ENCODE results near the gene BCAR1.
"Not testable (repeated sequence)": the region's sequence is repeated elsewhere in the genome, so short reads cannot be mapped to it uniquely, and the experiment has no call there.

The BCAR1 gene

GRCh38 chr16:75250809-75251279 lies 580 bp downstream of the BCAR1 start:
- H3K4me3 Mint-ChIP-seq, result peak overlapping the region; percentile 17
- peaks cover 6% of the 10 kb centered on the region for H3K4me1 Mint-ChIP-seq (ENCODE audit: low read depth)
- H3K27me3 Mint-ChIP-seq, result peaks cover 16% of the 10 kb centered on the region
- H3K36me3 Mint-ChIP-seq, result no peaks in the 10 kb centered on the region
- H3K9me3 Mint-ChIP-seq (ENCODE audit: low read depth), result no peaks in the 10 kb centered on the region
- H3K27ac Mint-ChIP-seq, result no peak overlapping the region

- peaks cover 16% of the 10 kb centered on the region for H3K27me3 Mint-ChIP-seq
- peaks cover 6% of the 10 kb centered on the region for H3K4me1 Mint-ChIP-seq (ENCODE audit: low read depth)
- no peaks in the 10 kb centered on the region for H3K36me3 Mint-ChIP-seq
- H3K9me3 Mint-ChIP-seq (ENCODE audit: low read depth), result no peaks in the 10 kb centered on the region
- no peak overlapping the region for H3K27ac Mint-ChIP-seq
- peak overlapping the region; percentile 69 for H3K4me3 Mint-ChIP-seq
Observed at GRCh38 chr16:75250089-75250808, 1.2 kb downstream of the BCAR1 start.

- no peaks in the 10 kb centered on the region for H3K9me3 Mint-ChIP-seq (ENCODE audit: low read depth)
- no peaks in the 10 kb centered on the region for H3K36me3 Mint-ChIP-seq
- H3K4me3 Mint-ChIP-seq, result peak overlapping the region; percentile 65
- peaks cover 12% of the 10 kb centered on the region for H3K27me3 Mint-ChIP-seq
- H3K27ac Mint-ChIP-seq, result no peak overlapping the region
- peaks cover 6% of the 10 kb centered on the region for H3K4me1 Mint-ChIP-seq (ENCODE audit: low read depth)
Observed at GRCh38 chr16:75249441-75249840, 2.0 kb downstream of the BCAR1 start.

GRCh38 chr16:75248536-75249380 lies 2.7 kb downstream of the BCAR1 start:
- no peaks in the 10 kb centered on the region for H3K36me3 Mint-ChIP-seq
- H3K27ac Mint-ChIP-seq, result no peak overlapping the region
- H3K4me3 Mint-ChIP-seq, result no peak overlapping the region
- H3K9me3 Mint-ChIP-seq (ENCODE audit: low read depth), result no peaks in the 10 kb centered on the region
- peaks cover 10% of the 10 kb centered on the region for H3K27me3 Mint-ChIP-seq
- peaks cover 6% of the 10 kb centered on the region for H3K4me1 Mint-ChIP-seq (ENCODE audit: low read depth)

- peaks cover 6% of the 10 kb centered on the region for H3K4me1 Mint-ChIP-seq (ENCODE audit: low read depth)
- H3K4me3 Mint-ChIP-seq, result no peak overlapping the region
- peaks cover 10% of the 10 kb centered on the region for H3K27me3 Mint-ChIP-seq
- H3K36me3 Mint-ChIP-seq, result no peaks in the 10 kb centered on the region
- H3K27ac Mint-ChIP-seq, result no peak overlapping the region
- no peaks in the 10 kb centered on the region for H3K9me3 Mint-ChIP-seq (ENCODE audit: low read depth)
Observed at GRCh38 chr16:75248142-75248535, 3.3 kb downstream of the BCAR1 start.

GRCh38 chr16:75247249-75247648 lies 4.2 kb downstream of the BCAR1 start:
- H3K27ac Mint-ChIP-seq, result no peak overlapping the region
- H3K9me3 Mint-ChIP-seq (ENCODE audit: low read depth), result no peaks in the 10 kb centered on the region
- no peaks in the 10 kb centered on the region for H3K36me3 Mint-ChIP-seq
- no peak overlapping the region for H3K4me3 Mint-ChIP-seq
- peaks cover 10% of the 10 kb centered on the region for H3K27me3 Mint-ChIP-seq
- peaks cover 6% of the 10 kb centered on the region for H3K4me1 Mint-ChIP-seq (ENCODE audit: low read depth)

GRCh38 chr16:75246504-75247205 lies 4.8 kb downstream of the BCAR1 start:
- H3K4me3 Mint-ChIP-seq, result no peak overlapping the region
- H3K9me3 Mint-ChIP-seq (ENCODE audit: low read depth), result no peaks in the 10 kb centered on the region
- no peaks in the 10 kb centered on the region for H3K36me3 Mint-ChIP-seq
- H3K27ac Mint-ChIP-seq, result no peak overlapping the region
- peaks cover 10% of the 10 kb centered on the region for H3K27me3 Mint-ChIP-seq
- peaks cover 2% of the 10 kb centered on the region for H3K4me1 Mint-ChIP-seq (ENCODE audit: low read depth)

DNA sequence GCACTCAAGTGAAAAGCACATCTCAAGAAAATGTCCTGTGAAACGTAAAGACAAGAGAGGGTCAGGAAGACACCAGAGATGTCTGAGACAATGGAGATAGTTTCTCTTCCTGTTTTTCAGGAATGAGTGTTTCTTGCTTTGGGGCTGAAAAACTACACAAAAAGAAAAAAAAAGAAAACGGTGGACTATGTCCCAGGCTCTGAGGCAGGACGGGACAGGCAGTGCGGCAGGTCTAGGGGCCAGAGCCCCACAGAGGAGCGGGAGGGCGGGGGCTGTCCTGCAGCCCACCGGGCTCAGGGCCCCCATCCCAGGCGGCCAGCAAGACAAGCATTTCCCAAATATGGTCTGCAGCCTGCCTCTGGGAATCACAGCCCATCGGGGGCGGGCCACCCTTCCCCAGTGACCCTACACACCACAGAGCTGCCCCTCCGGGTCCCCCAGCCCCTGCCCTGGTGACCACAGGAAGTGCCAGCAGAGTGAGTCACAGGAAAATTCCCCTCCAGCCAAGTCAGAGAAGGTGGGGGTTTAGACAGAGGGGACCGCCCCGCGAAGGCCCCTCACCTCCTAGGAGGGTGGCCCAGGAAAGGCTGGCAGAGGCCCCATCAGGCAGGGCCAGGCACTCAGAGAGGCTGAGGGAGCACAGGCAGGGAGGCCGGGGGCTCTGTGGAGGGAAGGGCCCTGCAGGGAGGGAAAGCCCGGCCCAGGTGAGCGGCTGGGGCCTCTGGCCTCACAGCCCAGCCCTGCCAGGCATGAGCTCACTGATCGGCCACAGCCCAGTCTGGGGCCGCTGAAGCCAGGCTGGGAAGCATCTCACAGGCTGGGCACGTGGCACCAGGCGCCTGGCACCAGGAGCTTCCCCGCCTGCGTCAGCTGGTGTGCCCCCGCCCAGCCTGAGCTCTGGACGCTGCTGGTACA lies 6.3 kb downstream of the BCAR1 start:
- H3K27me3 Mint-ChIP-seq, result peaks cover 9% of the 10 kb centered on the region
- H3K27ac Mint-ChIP-seq, result no peak overlapping the region
- no peak overlapping the region for H3K4me3 Mint-ChIP-seq
- H3K36me3 Mint-ChIP-seq, result no peaks in the 10 kb centered on the region
- no peaks in the 10 kb centered on the region for H3K4me1 Mint-ChIP-seq (ENCODE audit: low read depth)
- H3K9me3 Mint-ChIP-seq (ENCODE audit: low read depth), result no peaks in the 10 kb centered on the region

GRCh38 chr16:75244225-75244809 lies 7.1 kb downstream of the BCAR1 start:
- H3K36me3 Mint-ChIP-seq, result no peaks in the 10 kb centered on the region
- no peaks in the 10 kb centered on the region for H3K4me1 Mint-ChIP-seq (ENCODE audit: low read depth)
- H3K27ac Mint-ChIP-seq, result no peak overlapping the region
- H3K9me3 Mint-ChIP-seq (ENCODE audit: low read depth), result no peaks in the 10 kb centered on the region
- H3K27me3 Mint-ChIP-seq, result peaks cover 7% of the 10 kb centered on the region
- H3K4me3 Mint-ChIP-seq, result no peak overlapping the region

GRCh38 chr16:75243667-75244224 lies 7.7 kb downstream of the BCAR1 start:
- H3K4me3 Mint-ChIP-seq, result no peak overlapping the region
- no peaks in the 10 kb centered on the region for H3K4me1 Mint-ChIP-seq (ENCODE audit: low read depth)
- H3K27ac Mint-ChIP-seq, result no peak overlapping the region
- H3K9me3 Mint-ChIP-seq (ENCODE audit: low read depth), result no peaks in the 10 kb centered on the region
- H3K27me3 Mint-ChIP-seq, result peaks cover 7% of the 10 kb centered on the region
- H3K36me3 Mint-ChIP-seq, result no peaks in the 10 kb centered on the region

- H3K9me3 Mint-ChIP-seq (ENCODE audit: low read depth); H3K27me3 Mint-ChIP-seq; H3K27ac Mint-ChIP-seq; H3K4me3 Mint-ChIP-seq; H3K36me3 Mint-ChIP-seq; H3K4me1 Mint-ChIP-seq (ENCODE audit: low read depth): not testable (repeated sequence)
Observed at GRCh38 chr16:75242436-75243078, 8.9 kb downstream of the BCAR1 start.

- Mint-ChIP-seq H3K4me3 (no peak overlapping the region), H3K27me3 (no peaks in the 10 kb centered on the region), H3K27ac (no peak overlapping the region), H3K9me3 (ENCODE audit: low read depth) (no peaks in the 10 kb centered on the region), H3K36me3 (no peaks in the 10 kb centered on the region), H3K4me1 (ENCODE audit: low read depth) (no peaks in the 10 kb centered on the region)
Observed at GRCh38 chr16:75241955-75242354, 9.5 kb downstream of the BCAR1 start.

DNA sequence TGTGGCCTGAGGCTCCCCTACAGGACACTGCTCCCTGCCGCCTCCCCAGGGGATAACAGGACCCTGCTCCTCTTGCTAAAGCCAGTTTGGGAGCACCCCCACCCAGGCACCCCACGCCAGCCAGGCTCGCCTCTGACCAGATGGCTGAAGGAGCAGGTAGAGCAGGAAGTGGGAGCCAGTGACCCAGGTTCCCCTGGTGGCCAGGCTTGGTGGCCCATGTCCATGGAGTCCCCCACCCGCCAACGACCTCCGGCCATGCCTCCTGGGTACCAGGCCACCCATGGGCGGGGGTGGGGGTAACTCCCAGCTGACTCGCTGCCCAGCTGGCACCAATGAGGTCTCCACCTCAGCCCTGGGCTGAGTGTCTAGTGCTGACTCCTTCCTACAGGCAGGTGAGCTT lies 10.0 kb downstream of the BCAR1 start:
- Mint-ChIP-seq H3K27ac (no peak overlapping the region), H3K27me3 (no peaks in the 10 kb centered on the region), H3K36me3 (no peaks in the 10 kb centered on the region), H3K9me3 (ENCODE audit: low read depth) (no peaks in the 10 kb centered on the region), H3K4me3 (no peak overlapping the region), H3K4me1 (ENCODE audit: low read depth) (no peaks in the 10 kb centered on the region)
